NCI-H146 treated with DMSO at 0.1 percent for 48 hours (cell line): ENCODE results near the gene HCCS.
"Not testable (repeated sequence)": the region's sequence is repeated elsewhere in the genome, so short reads cannot be mapped to it uniquely, and the experiment has no call there.

Experiments
- DNase-seq: peaks from one replicate; lab custom pipeline; 2025; ENCODE audit not compliant: unreplicated experiment; lab: John Stamatoyannopoulos, UW

Gene HCCS

GRCh38 chrX:11119313-11119943 lies 8.3 kb downstream of the HCCS start:
- DNase-seq = no peak

DNA sequence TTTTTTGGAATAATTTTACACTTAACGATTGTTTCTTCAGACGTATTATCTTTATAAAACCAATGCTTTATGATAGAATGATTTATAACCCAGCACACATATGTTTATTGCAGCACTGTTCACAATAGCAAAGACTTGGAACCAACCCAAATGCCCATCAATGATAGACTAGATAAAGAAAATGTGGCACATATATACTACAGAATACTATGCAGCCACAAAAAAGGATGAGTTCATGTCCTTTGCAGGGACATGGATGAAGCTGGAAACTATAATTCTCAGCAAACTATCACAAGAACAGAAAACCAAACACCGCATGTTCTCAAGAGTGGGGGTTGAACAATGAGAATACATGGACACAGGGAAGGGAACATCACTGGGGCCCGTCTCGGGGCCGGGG lies 12.0 kb downstream of the HCCS start:
- DNase-seq = not testable (repeated sequence)

DNA sequence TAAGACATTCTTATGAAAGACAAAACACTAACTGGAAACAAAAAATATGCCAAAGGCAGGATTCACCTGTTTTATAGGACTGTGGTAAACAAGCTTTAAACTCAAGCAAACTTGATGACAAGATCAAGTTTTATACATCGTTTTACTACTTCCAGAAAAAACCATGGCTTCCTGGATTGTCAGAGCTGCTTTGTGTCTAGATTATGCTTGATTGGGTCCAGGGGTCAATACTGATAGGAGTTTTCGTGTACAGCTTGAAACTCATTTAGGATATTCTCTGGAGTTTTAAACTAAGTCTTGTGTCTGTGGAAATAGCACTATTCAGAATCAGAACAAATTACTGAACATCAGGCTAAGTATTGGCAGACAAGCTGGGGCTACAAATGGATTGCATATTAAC lies 13.0 kb downstream of the HCCS start:
- no peak for DNase-seq

DNA sequence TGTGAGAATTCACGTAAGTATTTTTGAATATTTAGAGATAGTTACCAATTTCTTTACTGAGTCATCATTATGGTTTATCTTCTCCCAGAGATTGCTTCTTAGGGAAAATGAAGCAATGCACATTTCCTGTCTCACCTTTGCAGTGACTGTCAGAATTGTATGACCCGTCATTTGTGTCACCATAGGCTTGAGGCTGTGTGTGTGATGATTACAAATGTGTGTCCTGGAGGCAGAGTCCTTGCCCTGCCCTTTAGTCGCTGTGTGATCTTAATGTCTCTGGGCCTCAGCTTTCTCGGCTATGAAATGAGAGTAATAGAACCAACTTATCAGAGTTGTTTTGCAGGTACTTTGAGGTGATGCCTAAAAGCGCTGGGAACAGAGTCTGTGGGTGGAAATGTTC lies 13.9 kb downstream of the HCCS start:
- DNase-seq = no peak

DNA sequence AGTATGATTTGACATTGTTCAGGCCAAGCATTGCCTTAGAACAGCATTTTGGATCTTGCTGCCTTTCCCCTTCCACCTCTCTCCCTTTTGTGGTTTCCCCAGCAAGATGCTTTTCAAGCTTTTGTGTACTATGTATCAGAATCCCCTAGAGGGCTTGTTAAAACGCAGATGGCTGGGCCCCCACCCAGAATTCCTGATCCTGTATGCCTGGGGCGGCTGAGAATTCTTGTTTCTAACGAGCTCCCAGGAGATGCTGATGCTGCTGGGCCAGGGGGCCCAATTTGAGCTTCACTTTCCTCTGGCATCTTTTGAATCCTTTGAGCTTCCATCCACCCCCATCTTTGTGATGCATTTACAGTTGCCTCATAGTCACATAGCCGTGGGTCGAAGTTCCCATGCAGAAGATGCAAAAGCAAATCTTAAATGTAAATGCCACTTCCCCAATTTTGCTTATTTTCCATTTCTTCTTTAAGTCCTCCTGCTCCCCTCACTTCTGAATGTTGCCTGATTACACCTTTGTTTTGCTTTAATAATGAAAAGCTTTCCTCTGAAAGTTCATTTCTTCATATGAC lies 18.5 kb downstream of the HCCS start:
- no peak for DNase-seq

GRCh38 chrX:11130136-11130535 lies 19.0 kb downstream of the HCCS start:
- no peak for DNase-seq

DNA sequence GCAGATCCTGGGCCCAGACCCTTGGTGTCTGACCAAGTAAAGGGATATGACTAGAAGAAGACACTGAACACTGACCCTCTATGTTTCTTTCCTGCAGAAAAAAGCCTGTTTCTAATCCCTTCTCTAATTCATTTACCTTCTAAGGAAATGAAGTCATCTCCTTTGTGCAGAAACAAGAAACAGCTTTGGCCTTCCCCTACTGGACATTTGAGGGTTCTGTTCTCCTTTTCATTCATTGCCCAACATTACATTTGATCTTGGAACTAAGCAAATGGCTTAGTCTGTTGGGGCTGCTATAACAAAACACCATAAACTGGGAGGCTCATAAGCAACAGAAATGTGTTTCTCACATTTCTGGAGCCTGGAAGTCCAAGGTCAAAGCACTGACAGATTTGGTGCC lies 20.0 kb downstream of the HCCS start:
- DNase-seq = no peak

- DNase-seq = no peak
Observed at GRCh38 chrX:11135564-11136185, 24.5 kb downstream of the HCCS start.

DNA sequence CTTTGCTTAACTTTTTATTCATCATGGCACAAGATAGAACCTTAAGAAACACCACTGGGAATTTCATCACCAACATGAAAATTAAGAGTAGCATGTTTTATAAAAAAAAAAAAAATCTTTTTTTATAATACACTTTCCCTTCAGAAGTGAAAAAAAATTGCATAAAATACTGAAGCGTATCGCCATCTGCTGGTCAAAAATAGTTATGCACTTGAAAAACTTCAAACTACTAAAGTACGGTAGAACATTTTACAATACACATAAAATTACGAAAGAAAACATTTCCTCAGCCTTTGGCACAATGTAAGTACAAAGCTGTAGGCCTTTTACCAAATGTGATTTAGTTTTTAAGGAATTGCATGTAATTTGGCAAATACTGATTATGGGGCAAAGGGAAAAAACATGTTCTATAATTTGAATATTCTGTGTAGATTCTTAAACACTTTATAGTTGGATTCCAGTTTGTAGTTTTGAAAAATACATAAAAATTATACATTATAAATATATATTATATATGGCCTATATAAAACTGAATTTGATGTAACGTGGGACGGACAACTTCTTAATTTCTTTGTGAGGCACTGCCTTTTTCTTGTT lies 26.5 kb downstream of the HCCS start:
- no peak for DNase-seq

- no peak for DNase-seq
Observed at GRCh38 chrX:11138498-11139390, 27.6 kb downstream of the HCCS start.

GRCh38 chrX:11143931-11144678 lies 33.0 kb downstream of the HCCS start:
- DNase-seq = peak; percentile 67

GRCh38 chrX:11146411-11146810 lies 35.3 kb downstream of the HCCS start:
- no peak for DNase-seq

DNA sequence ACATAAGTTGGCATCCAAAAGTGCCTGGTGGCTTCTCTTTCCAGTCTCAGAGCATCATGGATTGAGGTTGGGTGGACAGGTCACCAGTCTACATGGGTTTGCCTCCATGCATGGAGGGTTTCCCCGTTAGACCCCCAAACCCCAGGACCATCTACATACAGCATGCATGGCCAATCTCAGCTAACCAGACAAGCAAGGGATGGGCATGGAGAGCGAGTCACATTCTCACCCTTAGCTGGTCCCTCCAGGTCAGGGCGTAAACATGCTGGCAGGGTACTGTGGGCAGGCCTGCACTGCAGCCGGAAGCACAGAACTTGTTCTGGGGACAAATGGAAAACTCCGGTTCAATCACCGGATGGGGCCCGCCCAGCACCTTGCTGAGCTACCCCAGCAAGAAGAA lies 37.3 kb downstream of the HCCS start:
- DNase-seq = no peak

DNA sequence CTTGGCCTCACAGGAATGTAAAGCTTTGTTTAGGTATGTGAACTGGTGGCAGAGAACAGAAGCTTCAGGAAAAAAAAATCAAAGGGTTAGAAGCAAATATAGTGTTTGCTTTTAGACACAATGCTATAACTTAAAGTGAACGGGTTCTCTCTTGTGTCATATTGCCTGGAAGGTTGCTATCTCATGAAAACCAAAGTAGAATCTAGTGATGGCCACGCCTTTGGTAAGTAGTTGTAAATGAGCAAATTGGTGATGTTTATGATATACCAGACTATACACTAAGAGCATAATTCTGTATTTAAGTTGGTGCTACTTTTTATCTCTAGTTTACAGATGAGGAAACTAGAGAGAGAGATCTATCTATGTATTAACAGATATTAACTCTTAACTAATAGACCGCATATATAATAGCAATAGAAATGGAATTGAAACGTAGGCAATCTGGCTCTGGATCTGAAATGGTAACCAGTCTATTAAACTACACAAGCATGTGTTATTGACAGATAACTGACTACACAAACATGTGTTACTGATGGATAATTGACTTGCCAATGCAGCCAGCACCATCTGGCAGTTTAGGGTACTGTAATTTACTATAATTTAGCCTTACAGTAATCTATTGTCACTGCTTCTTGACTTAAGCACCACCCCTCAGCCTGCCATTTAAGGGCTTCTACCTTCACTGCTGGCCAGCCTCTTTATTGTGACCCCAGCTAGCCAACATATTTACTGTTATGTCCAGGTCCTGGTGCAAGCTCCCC lies 40.8 kb downstream of the HCCS start:
- DNase-seq = peak; percentile 47

GRCh38 chrX:11159149-11159548 lies 48.0 kb downstream of the HCCS start:
- no peak for DNase-seq

GRCh38 chrX:11164433-11164832 lies 53.3 kb downstream of the HCCS start:
- no peak for DNase-seq

DNA sequence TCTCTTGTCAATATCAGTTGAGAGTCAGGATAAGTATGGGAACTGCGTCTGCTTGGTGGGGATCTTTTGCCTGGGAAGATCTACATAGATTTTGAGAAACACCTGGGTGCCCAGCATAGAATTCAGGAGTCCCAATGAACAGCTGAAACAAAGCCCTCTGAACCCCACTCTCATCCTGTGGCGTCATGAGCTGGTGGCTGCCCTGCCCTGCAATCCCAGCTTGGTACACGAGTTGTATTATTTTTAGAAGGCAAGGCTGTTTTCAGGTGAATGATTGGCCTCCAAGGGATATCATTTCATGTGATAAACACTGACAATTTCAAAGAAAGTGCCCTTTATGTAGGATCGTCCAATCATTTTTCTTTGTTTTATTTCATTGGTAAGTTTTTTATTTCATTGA lies 60.8 kb downstream of the HCCS start:
- no peak for DNase-seq

- no peak for DNase-seq
Observed at GRCh38 chrX:11172415-11172814, 61.3 kb downstream of the HCCS start.
